HL-60/S4 treated with retinoic acid at 250 ng/mL for 4 days and 3 days (cell line): ENCODE data around the gene SGMS1.

Source experiments
- in situ Hi-C: fragments of 300-500 bp; cut with MboI; formaldehyde crosslinking; loops from 2 replicates; pipeline ENCODE4 v1.7.0; 2022; ENCODE audit warnings: low sequenced_read_pairs

The SGMS1 gene

DNA sequence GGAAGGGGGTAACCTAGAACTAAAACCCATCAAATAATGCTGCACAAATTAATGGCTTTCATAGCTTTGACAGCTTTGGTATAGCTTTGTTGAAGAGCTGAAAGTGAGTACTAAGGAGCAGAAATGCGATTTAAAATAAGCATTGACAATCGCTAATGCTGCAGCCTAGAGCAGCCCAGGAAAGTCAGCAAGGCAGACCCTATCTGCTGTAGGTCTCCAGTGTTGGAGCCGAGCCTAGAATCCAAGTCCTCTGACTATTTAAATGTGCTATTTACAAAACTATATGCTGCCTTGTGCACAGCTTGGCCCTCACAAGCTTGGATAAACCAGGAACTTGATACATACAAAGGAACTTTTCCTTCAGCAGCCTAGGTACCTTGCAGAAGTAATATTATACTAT is 307.6 kb downstream of the SGMS1 start:
- in situ Hi-C loops: no loop called here

DNA sequence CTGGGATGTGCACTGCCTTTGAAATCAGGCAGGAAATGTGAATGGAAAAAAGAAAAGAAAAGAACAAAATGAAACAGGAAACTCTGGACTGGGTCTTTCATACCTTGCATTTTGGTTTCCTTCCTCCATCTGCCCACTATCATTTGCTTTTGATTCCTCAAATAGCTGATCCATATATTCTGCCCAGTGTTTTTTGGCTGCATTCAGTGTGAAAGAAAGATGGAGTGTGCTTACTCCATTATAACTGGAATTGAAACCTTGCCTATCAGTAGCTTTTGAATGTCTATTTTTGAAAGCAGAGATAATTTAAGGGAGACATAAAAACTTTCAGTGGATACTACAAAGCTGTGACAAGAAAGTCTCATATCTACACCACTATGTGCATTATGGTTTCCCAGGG is 308.3 kb downstream of the SGMS1 start:
- in situ Hi-C loops: no loop called here

DNA sequence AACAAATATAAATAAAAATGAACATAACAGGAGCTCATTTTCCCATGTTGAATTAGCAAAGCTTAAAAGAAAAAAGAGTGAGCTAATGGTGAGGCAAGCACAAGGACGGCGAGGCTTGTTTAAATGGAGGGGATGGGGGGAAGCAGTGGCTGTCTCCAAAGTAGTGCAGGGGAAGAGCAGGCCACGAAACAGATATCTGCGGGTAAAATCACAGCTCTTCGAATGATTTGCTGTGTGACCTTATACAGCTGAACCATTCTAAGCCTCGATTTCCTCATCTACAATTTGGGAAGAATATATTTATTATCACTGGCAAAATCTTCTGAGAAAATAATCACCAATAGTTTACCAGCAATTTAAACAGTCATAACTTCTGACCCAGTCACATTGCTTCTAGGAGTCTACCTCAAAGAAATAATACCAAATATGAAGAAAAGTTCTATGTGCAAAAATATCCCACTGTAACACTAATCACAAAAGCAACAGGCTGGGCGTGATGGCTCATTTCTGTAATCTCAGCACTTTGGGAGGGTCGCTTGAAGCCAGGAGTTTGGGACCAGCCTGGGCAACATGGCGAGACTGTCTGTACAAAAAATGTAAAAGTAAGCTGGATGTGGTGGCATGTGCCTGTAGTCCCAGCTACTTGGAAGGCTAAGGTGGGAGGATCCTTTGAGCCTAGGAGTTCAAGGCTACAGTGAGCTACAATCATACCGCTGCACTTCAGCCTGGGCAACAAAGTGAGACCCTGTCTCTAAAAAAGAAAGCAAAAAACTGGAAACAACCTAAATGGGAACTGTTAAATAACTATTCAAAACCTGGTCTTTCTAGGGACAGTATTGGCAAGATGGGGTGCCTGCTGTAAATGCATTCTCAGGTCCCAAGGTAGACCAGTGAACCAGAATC is 309.3 kb downstream of the SGMS1 start:
- in situ Hi-C loops: no loop called here

DNA sequence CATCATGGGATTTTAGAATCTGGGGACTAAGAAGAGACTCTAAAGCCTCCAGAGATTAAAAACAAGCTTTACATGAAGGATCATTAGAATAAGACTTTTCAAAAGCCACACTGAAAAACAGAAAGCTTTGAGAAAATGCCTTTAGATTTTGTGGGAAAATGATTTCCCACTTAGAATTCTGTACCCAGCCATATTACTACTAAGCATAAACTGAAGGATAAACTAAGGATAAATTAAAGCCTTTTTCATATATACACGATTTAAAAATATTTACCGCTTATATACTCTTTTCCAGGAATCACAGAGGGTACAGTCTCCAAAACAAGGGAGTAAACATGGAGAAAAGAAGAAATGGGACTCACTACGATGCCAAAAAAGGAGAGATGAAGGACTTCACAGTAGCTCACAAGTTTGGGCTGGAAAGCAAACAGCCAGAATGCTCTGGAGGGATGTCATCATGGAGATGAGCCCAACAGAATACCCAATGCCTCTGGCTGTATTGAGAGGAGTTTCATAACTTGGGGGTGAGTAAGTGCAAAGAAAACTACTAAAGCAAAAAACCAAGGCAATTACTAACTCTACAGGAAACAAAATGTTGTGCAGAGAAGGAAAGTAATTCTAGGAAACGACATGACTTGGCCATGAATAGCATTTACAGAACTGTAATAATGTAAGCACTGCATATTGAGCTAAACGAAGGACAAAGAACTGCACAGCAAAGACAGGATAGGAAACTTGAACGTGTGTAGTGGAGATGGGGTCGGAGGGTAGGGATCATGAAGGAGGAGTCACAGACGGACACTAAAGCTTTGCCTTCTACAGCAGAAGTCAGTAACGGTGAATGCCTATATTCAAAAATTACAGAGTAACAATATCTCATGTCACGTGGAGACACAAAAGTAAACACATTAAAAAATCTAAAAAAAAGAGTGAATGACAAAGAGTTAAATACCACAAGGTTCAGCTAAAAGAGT is 311.0 kb downstream of the SGMS1 start:
- in situ Hi-C loops: no loop called here

DNA sequence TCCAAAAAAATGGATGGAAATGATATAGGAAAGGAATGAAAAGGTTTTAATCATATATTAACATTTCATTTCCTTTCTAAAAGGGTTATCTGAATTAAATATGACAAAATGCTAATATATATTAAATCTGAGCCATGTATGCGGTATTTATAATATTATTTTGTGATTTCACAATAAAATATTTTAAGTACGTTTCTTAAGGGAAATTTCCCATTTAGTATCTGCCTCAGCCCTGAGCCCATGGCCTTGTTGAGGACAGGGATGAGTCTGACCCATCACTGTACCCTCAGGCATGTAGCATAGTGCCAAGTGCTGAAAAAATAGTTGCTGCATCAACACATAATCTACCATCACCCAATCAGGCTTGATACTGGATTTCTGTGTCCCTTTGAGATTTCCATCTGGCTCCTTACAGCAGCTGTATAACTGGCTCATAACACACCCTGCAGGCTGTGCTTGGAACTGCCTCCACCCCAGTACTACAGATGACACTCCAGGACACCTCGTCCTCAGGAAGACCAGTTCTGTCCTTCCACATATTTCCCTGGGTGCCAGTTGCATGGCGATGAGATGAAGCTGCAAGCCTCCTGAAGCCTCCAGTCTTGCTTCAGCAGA is 313.1 kb downstream of the SGMS1 start:
- in situ Hi-C loops: no loop called here

DNA sequence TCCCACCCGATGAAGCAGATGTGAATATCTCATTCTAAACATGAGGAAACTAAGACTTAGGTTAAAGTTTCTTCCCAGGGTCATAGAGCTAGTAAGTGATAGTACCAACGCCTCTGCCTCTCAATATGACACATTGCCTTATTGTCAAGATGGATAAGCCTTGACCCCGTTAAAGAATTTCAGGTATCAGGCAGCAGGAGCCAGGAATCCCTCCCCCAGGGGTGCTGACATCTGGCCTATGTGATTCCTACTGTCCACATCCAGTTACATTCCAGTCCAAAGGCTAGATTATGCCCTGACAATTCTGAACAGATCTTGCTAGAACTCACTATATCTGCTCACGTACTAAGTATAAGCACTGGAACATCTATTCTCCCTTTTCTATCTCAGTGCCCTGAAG is 314.4 kb downstream of the SGMS1 start:
- in situ Hi-C loops: no loop called here

DNA sequence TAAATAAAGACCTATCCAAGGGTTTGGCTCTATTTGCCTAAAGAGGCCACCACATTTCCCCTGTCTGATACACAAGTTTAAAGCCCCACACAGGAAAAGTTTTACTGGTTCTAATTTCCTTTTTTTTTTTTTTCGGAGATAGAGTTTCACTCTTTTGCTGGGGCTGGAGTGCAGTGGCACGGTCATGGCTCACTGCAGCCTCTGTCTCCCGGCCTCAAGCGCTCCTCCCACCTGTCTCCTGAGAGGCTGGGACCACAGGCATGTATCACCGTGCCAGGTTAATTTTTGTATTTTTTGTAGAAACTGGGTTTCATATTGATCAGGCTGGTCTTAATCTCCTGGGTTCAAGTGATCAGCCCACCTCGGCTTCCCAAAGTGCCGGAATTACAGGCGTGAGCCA is 319.1 kb downstream of the SGMS1 start:
- in situ Hi-C loops: no loop called here

DNA sequence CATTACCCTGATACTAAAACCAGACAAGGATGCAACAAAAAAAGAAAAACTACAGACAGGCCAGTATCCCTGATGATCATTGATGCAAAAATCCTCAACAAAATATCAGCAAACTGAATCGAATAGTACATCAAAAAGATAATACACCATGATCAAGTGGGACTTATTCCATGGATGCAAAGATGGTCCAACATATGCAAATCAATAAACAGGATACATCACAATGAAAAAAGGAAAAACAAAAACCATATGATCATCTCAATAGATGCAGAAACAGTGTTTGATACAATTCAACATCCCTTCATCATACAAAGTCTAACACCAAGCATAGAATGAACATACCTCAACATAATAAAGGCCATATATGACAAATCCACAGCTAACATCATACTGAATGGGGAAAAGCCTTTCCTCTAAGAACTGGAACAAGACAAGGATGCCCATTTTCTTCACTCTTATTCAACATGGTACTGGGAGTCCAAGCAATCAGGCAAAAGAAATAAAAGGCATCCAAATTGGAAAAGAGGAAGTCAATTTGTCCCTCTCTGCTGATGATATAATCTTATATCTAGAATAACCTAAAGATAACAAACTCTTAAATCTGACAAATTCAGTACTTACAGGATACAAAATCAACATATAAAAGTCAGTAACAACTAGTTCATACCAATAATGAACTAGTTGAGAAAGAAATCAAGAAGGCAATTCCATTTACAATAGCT is 323.6 kb downstream of the SGMS1 start:
- in situ Hi-C loops: no loop called here

DNA sequence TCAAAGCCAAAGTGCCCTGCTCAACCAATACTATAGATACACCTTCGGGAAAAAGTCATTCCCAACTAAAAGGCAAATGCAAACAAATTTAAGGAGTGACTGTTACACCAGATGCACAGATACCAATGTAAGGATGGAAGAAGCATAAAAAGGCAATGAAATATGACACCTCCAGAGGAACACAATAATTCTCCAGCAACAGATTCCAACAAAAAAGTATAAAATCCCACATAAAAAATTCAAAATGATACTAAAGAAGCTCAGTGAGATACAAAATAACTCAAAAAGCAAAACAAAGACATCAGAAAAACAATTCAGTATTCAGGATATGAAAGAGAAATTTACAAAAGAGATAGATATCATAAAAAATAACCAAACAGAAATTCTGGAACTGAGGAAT is 328.4 kb downstream of the SGMS1 start:
- in situ Hi-C loops: no loop called here

DNA sequence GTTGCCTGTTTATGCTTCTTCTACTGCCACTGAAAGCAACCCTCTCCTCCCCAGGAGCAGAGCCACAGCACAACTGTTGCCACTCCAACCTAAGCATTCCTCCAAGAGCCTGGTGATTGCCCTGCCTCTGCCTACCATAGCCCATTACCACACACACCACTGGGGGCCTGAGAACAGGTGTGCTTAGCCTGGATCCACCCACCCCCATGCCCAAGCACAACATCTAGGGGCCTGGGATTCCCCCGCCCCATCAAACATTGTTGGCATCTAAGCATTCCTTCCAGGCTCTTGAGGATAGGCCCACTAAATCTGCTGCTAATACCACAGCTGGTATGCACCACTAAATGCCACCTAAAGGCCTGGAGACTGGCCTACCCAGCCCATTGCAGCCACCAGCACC is 329.2 kb downstream of the SGMS1 start:
- in situ Hi-C loops: no loop called here

DNA sequence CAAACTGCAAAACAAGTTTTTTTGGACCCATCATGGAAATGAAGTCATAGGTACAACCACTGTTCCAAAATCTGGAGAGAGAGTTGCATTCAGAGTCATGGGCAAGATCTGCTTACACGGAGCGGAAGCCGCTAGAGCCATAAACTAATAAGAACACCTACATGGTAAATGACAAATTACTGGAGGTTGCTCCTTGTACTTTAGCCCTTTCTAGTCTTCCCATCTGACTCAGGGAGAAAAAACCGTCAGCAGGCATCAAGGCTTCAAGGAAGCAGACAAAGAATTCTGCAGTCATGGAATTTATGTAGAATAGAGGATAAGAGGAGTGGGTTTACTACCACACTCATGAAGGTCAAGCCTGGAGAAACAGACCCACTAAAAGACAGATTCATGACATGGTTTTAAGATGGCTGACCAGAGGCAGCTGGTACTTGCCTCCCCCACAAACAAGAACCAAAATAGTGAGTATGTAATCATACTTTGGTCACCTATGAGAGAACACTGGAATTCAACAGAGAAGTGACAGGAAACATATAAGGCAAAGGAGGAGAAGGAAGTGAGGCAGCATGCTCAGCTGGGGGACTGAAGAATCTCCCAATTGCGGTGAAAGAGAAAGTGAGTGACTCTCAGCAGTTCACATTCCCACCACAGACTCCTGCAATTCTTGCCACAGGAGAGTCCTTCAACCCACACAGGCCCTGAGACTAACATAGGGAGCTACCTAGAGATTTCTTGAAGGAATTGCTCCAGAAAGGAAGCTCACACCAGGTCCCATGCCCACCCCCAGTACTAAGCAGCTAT is 330.0 kb downstream of the SGMS1 start:
- in situ Hi-C loops: no loop called here

DNA sequence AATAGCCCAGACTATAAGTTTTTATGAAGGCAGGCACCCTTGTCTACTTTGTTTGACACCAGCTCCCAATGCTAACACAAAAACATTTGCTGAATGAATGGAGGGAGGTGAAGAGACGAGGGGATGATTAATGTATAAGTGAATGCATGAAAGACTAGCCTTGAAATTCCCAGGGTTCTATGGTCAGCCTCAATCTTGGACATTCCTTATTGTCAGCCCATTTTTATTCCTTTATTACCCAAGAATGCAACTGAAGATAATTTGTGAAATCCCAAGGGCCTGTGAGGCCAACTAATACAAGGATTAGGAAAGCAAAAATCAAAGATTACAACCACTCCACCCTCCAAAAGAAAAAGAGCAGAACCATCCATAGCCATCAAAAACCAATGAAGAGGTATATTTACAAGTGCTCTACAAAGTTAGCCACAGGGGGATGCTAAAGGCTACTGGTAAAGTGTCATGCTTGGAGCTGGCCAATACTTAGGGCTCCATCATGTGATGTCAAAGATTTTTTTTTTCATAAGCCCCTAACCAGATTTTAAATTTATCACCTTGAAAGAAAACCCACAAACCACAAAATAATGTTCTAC is 332.4 kb downstream of the SGMS1 start:
- in situ Hi-C loops: no loop called here

DNA sequence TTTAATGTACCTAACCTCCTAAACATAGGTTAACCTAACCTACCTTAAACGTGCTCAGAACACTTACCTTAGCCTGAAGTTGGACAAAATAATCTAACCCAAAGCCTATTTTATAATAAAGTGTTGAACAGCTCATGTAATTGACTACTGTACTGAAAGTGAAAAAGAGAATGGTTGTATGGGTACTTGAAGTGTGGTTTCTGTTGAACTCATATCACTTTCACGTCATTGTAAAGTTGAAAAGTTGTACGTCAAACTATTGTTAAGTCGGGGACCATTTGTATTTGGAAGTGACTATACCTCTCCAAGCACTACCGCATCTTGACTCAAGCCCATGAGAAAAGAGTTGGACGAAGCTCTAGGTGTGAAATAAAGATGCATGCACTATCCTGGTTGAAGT is 334.6 kb downstream of the SGMS1 start:
- in situ Hi-C loops: no loop called here

DNA sequence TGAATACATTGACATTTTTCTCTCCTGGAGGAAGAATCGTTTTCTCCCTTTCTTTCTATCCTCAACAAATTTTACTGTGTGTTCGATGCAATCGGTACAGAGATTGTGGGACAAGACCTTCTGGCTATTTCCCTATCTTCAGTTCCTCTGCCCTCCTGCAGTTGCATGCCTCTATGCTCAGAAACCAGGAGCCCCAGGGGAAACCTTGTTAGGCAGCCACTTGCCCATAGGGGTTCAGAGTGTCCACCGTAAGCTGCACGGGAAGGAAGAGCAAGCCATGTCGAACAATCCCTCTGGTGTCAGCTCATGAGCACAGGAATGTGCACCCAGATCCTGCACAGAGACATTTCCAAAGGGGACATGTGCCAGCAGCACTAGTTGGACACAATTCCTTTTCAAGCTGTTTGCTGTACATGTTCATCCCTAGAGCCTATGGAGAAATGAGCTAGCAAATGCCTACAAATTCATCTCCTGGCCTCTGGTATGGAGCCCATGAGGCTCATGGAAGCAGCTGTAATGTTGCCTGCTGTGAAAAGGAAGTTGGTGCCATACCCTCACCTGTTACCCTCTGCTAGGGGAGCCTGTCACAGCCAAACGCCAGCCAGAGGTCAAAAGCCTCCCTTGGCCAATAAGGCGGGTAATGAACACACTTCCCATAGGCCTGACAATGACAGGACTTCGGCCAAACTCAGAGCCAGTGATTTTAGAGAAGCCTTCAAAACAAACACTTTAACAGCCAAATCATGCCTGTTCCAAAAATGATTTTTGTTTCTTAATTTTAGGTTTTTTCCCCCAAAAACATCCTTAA is 336.6 kb downstream of the SGMS1 start:
- in situ Hi-C loops: no loop called here

DNA sequence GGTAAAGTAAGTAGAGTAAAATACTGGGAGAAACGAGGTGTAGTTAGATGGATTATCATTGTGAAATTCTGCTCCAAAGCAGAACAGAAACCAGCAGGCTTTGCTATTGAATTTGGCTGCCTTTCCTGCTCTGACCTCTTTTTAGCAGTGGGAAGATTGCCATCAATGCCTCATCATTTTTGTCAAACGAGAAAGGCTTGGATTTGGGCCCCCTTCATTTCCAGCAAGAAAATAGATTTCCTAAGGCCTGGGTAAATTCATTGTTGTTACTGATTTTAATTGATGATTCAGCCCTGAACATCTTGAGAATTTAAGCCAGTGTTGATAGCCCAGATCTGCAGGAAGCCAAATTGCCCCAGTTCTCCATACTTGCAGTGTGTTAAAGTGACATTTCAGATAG is 337.2 kb downstream of the SGMS1 start:
- in situ Hi-C loops: no loop called here

DNA sequence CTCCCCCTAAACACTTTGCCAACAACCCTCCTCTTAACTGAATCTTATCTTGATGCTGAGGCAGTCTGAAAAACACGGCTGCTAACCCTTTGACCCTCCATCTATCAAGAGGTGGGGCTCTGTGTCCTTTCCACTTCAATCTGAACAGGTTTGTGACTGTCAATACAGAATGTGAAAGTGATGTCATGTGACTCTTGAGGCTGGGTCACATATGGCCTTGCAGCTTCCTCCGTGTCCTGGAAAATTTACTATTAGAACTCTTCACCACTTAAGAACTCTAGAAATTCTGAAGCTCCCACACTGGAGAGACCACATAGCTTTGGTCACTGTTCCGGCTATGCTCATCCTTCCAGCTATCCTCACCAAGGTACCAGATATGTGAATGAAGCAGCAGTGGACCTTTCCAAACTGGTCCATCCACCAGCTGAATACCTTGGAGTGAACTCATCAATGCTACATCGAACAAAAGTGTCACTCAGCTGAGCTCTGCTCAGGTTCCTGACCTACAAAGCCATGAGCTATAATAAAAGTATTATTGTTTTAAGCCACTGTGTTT is 341.7 kb downstream of the SGMS1 start:
- in situ Hi-C loops: no loop called here

DNA sequence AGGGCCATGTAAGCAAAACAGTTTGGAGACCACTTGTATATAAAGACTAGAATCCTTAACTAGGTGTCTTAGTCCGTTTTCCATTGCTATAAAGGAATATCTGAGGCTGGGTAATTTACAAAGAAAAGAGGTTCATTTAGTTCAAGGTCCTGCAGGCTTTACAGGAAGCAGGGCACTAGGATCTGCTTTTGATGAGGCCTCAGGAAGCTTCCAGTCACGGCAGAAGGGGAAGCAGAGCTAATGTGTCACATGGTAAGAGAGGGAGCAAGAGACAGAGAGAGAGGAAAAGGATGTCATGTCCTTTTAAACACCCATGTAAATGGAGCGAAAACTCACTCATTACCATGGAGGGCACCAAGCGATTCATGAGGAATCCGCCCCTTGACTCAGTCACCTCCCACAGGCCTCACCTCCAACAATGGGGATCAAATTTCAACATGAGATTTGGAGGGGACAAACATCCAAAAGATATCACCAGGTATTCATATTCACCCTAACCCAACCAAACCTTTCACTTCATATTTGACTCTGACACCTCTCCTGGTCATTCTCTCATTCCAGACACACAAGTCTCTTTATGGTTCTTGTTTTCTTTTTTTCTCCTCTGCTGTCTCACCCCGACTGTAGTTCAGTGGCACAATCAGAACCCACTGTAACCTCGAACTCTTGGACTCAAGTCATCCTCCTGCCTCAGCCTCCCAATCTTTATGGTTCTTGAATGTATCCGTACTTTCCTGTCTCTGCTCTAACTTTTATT is 342.4 kb downstream of the SGMS1 start:
- in situ Hi-C loops: no loop called here
